HEK293T (cell line): ENCODE data around the gene ZSCAN25.

ENCODE experiments used
- CTCF ChIA-PET: fragments of 350-600 bp; formaldehyde crosslinking; extraction: SDS; loops from one replicate; lab custom pipeline; 2021; ENCODE audit warnings: antibody characterized with exemption, inconsistent platforms; lab: Yijun Ruan, JAX
- POLR2A ChIA-PET: fragments of 350-600 bp; formaldehyde crosslinking; extraction: SDS; loops from one replicate; lab custom pipeline; 2020; ENCODE audit warnings: antibody characterized with exemption, inconsistent platforms; lab: Yijun Ruan, JAX
- DNase-seq: peaks from one replicate; pipeline ENCODE4 v3.0.0; 2012; ENCODE audit warnings: mixed read lengths; ENCODE audit errors: extremely low spot score
- ARNT ChIP-seq: fragments of 450-650 bp; IDR thresholded peaks from 2 replicates; pipeline ENCODE4 v1.6.1; 2017; ENCODE audit warnings: mild to moderate bottlenecking
- BHLHE40 ChIP-seq: fragments of 450-650 bp; IDR thresholded peaks from 2 replicates; pipeline ENCODE4 v1.6.1; 2016; ENCODE audit warnings: mild to moderate bottlenecking, moderate library complexity, borderline replicate concordance
- CTBP1 ChIP-seq: fragments of 450-650 bp; IDR thresholded peaks from 2 replicates; pipeline ENCODE4 v1.6.1; 2016; ENCODE audit warnings: borderline replicate concordance
- ELF4 ChIP-seq: fragments of 450-650 bp; IDR thresholded peaks from 2 replicates; pipeline ENCODE4 v1.6.1; 2017; ENCODE audit warnings: antibody characterized with exemption
- FOXA1 ChIP-seq: fragments of 450-650 bp; IDR thresholded peaks from 2 replicates; pipeline ENCODE4 v1.6.1; 2016; ENCODE audit warnings: mild to moderate bottlenecking
- FOXK2 ChIP-seq: fragments of 450-650 bp; IDR thresholded peaks from 2 replicates; pipeline ENCODE4 v1.6.1; 2016; ENCODE audit warnings: mild to moderate bottlenecking
- FOXM1 ChIP-seq: fragments of 450-650 bp; IDR thresholded peaks from 2 replicates; pipeline ENCODE4 v1.6.1; 2017; ENCODE audit warnings: mild to moderate bottlenecking, borderline replicate concordance
- HDGF ChIP-seq: fragments of 450-650 bp; IDR thresholded peaks from 2 replicates; pipeline ENCODE4 v1.6.1; 2017; ENCODE audit warnings: antibody characterized with exemption, borderline replicate concordance
- L3MBTL2 ChIP-seq: fragments of 450-650 bp; conservative IDR thresholded peaks from 2 replicates; pipeline ENCODE4 v1.6.1; 2016; ENCODE audit warnings: mild to moderate bottlenecking
- LEF1 ChIP-seq: fragments of 450-650 bp; IDR thresholded peaks from 2 replicates; pipeline ENCODE4 v1.6.1; 2017; ENCODE audit warnings: mild to moderate bottlenecking, borderline replicate concordance
- NFRKB ChIP-seq: fragments of 450-650 bp; IDR thresholded peaks from 2 replicates; pipeline ENCODE4 v1.6.1; 2016; ENCODE audit warnings: mild to moderate bottlenecking, moderate library complexity
- SP1 ChIP-seq: fragments of 450-650 bp; IDR thresholded peaks from 2 replicates; pipeline ENCODE4 v1.6.1; 2017
- SUZ12 ChIP-seq: fragments of 450-650 bp; IDR thresholded peaks from 2 replicates; pipeline ENCODE4 v1.6.1; 2016; ENCODE audit warnings: mild to moderate bottlenecking
- TARDBP ChIP-seq: fragments of 450-650 bp; IDR thresholded peaks from 2 replicates; pipeline ENCODE4 v1.6.1; 2016
- ZNF384 ChIP-seq: fragments of 450-650 bp; IDR thresholded peaks from 2 replicates; pipeline ENCODE4 v1.6.1; 2016
- TF ChIP-seq, protein P1 (sequence below): fragments of 450-650 bp; IDR thresholded peaks from 2 replicates; pipeline ENCODE4 v1.6.1; 2016

The ZSCAN25 gene

DNA sequence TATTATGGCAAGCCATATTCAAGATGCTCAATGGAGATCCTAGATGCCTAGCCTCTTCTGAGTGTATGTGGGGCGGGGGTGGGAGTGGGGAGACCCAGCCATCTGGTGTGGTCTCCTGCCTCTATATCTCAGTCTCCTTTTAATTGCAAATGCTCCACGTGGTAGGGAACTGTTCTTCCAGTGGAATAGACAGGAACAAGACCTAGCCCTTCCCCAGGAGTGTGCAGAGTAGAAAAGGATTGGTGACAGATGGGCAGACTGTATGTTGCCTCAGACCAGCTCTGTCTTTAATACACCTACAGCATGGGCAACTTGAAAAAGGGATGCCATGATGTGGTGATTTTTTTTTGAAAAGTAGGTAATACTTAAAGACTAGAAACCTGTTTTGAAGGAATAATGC lies 50.4 kb downstream of the ZSCAN25 start:
- DNase-seq: no peak
- TF ChIP-seq SP1 (no peak), SUZ12 (no peak), ZNF384 (no peak), ELF4 (no peak), FOXM1 (no peak), CTBP1 (no peak), BHLHE40 (no peak), HDGF (no peak), NFRKB (no peak), FOXK2 (no peak), FOXA1 (no peak)
- TF ChIP-seq, protein P1, sequence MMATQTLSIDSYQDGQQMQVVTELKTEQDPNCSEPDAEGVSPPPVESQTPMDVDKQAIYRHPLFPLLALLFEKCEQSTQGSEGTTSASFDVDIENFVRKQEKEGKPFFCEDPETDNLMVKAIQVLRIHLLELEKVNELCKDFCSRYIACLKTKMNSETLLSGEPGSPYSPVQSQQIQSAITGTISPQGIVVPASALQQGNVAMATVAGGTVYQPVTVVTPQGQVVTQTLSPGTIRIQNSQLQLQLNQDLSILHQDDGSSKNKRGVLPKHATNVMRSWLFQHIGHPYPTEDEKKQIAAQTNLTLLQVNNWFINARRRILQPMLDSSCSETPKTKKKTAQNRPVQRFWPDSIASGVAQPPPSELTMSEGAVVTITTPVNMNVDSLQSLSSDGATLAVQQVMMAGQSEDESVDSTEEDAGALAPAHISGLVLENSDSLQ: no peak
- POLR2A ChIA-PET: no interaction called here
- CTCF ChIA-PET: no interaction called here

DNA sequence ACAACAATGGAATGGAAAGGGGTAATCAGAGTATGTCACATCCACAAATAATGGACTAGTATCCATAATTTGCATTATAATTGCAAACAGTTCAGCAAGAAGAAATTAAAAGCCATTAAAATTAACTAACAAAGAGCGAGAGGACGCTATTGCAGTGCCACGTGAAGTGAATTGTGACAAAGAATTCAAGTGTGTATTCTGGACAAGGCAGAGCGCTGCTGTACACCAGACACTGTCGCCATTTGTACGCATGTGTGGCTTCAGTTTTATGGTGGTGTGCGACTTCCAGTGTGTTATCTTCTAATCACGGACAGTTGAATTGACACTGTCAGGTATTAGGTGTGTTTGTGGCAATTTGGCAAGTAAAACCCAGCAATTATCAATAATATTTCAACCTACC lies 51.8 kb downstream of the ZSCAN25 start:
- POLR2A ChIA-PET: no interaction called here
- DNase-seq: no peak
- CTCF ChIA-PET: no interaction called here
- TF ChIP-seq ZNF384 (no peak), HDGF (no peak), ARNT (no peak), FOXK2 (no peak), CTBP1 (no peak), FOXA1 (no peak), SP1 (no peak), TARDBP (no peak), ELF4 (no peak), SUZ12 (no peak), L3MBTL2 (no peak), BHLHE40 (no peak), NFRKB (no peak), FOXM1 (no peak), LEF1 (no peak)
- TF ChIP-seq, protein P1: no peak

DNA sequence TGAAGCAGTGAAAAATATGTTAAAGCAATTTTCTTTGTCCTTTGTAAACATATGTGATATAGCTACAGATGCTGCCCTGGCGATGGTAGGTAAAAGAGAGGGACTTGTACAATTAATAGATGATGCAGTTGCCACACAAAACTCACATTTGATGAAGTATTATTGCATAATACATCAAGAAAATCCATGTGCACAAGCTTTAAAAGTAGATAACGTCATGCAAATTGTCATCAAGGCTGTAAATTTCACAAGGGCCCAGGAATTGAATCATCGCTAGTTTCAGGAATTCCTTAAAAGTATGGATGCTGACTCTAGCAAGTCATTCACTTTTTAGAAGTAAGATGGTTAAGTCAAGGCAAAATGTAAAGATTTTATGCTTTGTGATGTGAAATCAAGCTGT lies 53.0 kb downstream of the ZSCAN25 start:
- POLR2A ChIA-PET: interaction anchor here (0.7 kb wide), 1 partner anchor 165 kb away, joined by 3 read pairs; the partner anchor contains the start of gene ZKSCAN5

DNA sequence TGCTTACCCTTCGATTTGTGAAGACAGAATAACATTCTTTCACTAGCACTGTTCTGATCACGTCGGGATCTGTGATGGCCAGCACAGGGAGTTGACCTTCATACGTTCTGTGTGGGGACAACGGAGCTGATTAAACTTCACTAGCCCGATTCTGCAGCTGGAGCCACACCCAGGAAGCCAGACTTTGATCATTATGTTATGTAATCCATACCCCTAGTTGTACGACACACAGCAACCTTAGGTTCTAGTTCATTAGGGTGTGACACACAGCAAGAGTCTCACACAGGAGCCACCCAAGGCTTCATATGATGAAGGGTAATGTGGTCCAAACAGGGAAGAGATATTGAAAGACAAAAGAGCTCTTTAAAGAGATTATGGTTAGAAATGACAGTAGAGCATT lies 55.8 kb downstream of the ZSCAN25 start:
- no peak for DNase-seq
- TF ChIP-seq CTBP1 (no peak), HDGF (no peak), ELF4 (no peak), FOXM1 (no peak), FOXA1 (no peak), SUZ12 (no peak), ARNT (no peak)
- CTCF ChIA-PET: no interaction called here
- POLR2A ChIA-PET: no interaction called here

More for the DNA sequence above, 53.0 kb downstream of the ZSCAN25 start:
- CTCF ChIA-PET: no interaction called here
- DNase-seq: no peak
- TF ChIP-seq FOXM1 (no peak), NFRKB (no peak), SP1 (no peak), BHLHE40 (no peak), HDGF (no peak), ZNF384 (no peak), FOXK2 (no peak), FOXA1 (no peak), L3MBTL2 (no peak), LEF1 (no peak), ARNT (no peak)
- TF ChIP-seq, protein P1: no peak

DNA sequence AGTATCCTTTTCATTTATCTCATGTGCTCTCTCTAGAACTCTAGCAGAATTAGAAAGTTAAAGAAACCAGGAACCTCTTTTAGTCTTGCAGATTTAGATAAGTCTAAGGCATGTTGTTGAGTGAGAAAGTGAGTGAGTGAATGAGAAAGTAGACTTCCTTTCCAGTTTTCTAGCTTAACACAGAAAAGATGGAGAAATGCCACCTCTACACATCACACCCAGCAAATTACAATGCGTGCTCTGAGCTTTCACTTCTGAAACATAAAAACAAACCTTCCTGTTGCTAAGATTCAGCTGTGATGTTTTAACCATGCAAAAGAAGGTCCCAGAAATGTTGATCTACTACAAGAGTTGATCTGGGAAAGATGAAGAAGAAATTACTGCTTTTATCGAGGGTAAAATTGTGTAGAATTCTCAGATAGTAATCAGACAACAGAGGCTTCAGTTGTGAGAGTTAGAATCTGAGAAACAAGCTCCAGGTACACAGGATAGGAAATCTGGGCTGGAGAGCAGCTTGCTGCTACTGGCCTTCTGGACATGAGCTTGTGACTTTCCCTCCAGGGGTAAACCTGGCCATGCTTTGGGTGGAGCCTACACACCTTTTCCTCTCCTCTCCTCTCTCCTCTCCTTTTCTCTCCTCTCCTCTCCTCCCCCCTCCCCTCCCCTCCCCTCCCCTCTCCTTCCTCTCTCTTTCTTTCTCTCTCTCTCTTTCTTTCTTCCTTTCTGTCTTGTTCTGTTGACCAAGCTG lies 58.4 kb downstream of the ZSCAN25 start:
- TF ChIP-seq SUZ12: no peak
- no peak for TF ChIP-seq FOXM1
- no peak for TF ChIP-seq LEF1
- no peak for TF ChIP-seq ARNT
- no peak for TF ChIP-seq FOXA1
- no peak for TF ChIP-seq CTBP1
- TF ChIP-seq HDGF: no peak
- no peak for TF ChIP-seq ELF4
- TF ChIP-seq L3MBTL2: no peak
- no peak for TF ChIP-seq FOXK2
- no peak for TF ChIP-seq TARDBP
- no peak for TF ChIP-seq ZNF384
- TF ChIP-seq BHLHE40: no peak
- TF ChIP-seq, protein P1: no peak
- no peak for TF ChIP-seq SP1
- TF ChIP-seq NFRKB: no peak
- no peak for DNase-seq
- CTCF ChIA-PET: no interaction called here
- POLR2A ChIA-PET: no interaction called here
